T-helper 1 cell (primary cell): ENCODE results near the gene CATSPERE.
"Not testable (repeated sequence)": the region's sequence is repeated elsewhere in the genome, so short reads cannot be mapped to it uniquely, and the experiment has no call there.

Source experiments
- DNase-seq, 5 donors: peaks; one replicate each; pipeline ENCODE4 v3.0.0-alpha.2; 2012 to 2020

CATSPERE gene

GRCh38 chr1:244666672-244667418 lies 205.8 kb downstream of the CATSPERE start:
- DNase-seq, result not testable (repeated sequence)

- DNase-seq, result no peak
These were observed 206.7 kb downstream of the CATSPERE start for GRCh38 chr1:244667797-244668196.

GRCh38 chr1:244672946-244673682 lies 212.0 kb downstream of the CATSPERE start:
- no peak for DNase-seq

- no peak for DNase-seq
These were observed 213.4 kb downstream of the CATSPERE start for GRCh38 chr1:244674446-244674845.

- no peak for DNase-seq
These were observed 214.1 kb downstream of the CATSPERE start for GRCh38 chr1:244675167-244675566.

- DNase-seq, result no peak
These were observed 217.6 kb downstream of the CATSPERE start for GRCh38 chr1:244678697-244679096.

- no peak for DNase-seq
These were observed 219.6 kb downstream of the CATSPERE start for GRCh38 chr1:244680667-244681066.

- DNase-seq, result not testable (repeated sequence)
These were observed 221.0 kb downstream of the CATSPERE start for GRCh38 chr1:244682087-244682486.
